C4-2B (cell line): ENCODE data around the gene MEIS2.
A peak's percentile ranks its signal among the peaks of the same experiment; 100 is the strongest.

Experiments used
- CTCF ChIP-seq: fragments of 450-650 bp; conservative IDR thresholded peaks from 2 replicates; pipeline ENCODE4 v1.5.1; 2017; ENCODE audit warnings: mild to moderate bottlenecking
- ZFX ChIP-seq: fragments of 450-650 bp; IDR thresholded peaks from 2 replicates; pipeline ENCODE4 v1.6.1; 2017

- peak; percentile 34; the same call in 1 of the 2 replicates for TF ChIP-seq CTCF
- no peak for TF ChIP-seq ZFX
Observed at GRCh38 chr15:37135225-37135624, 34.9 kb upstream of the MEIS2 start.
